ENCODE measurements around the gene CCSAP.

DNA sequence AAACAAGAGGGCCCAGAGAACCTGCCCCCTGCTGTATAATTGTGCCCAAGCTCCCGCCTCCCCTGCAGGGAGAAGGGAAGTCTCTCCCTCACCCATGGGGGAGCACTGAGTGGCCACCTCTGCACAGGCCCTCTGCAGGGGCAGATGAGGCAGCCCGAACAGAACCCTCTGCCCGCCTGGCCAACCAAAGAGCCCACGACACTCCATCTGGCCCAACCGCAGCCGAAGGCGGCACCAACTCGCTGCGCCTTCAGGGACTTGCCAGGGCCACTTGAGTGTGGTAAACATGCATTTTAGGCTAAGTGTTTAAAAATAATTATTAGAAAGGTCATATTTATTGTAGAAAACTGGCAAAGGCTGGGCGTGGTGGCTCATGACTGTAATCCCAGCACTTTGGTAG is 34.6 kb upstream of the CCSAP start:
- TF ChIP-seq, protein P1, sequence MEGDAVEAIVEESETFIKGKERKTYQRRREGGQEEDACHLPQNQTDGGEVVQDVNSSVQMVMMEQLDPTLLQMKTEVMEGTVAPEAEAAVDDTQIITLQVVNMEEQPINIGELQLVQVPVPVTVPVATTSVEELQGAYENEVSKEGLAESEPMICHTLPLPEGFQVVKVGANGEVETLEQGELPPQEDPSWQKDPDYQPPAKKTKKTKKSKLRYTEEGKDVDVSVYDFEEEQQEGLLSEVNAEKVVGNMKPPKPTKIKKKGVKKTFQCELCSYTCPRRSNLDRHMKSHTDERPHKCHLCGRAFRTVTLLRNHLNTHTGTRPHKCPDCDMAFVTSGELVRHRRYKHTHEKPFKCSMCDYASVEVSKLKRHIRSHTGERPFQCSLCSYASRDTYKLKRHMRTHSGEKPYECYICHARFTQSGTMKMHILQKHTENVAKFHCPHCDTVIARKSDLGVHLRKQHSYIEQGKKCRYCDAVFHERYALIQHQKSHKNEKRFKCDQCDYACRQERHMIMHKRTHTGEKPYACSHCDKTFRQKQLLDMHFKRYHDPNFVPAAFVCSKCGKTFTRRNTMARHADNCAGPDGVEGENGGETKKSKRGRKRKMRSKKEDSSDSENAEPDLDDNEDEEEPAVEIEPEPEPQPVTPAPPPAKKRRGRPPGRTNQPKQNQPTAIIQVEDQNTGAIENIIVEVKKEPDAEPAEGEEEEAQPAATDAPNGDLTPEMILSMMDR (IDR thresholded peaks at IDR 0.05 in 2 of 3, conservative IDR thresholded peaks at IDR 0.05 in 1 of 3; ENCODE audit: control insufficient read depth in 2 of 3, extremely low read depth in 1 of 3, insufficient read depth in 1 of 3, low read depth in 3 of 3, low read length in 3 of 3), result no peak
- no peak for TF ChIP-seq TARDBP (IDR thresholded peaks at IDR 0.05; ENCODE audit: borderline replicate concordance)
- TF ChIP-seq POLR2AphosphoS5 (IDR thresholded peaks at IDR 0.05; ENCODE audit: low read length), result no peak
- no peak for TF ChIP-seq SPI1 (IDR thresholded peaks at IDR 0.05; ENCODE audit: borderline replicate concordance, insufficient read depth, low read depth, low read length)
- TF ChIP-seq POLR2A (IDR thresholded peaks at IDR 0.05; ENCODE audit: low read depth, low read length), result no peak
- no peak for TF ChIP-seq CHD4 (IDR thresholded peaks at IDR 0.05)

Measured in GM12878 (cell line).